HG03175 (cell line): ENCODE results near the gene SPOPL.
"Not testable (repeated sequence)": the region's sequence is repeated elsewhere in the genome, so short reads cannot be mapped to it uniquely, and the experiment has no call there.

ENCODE experiments used
- ATAC-seq: cut with Tn5 transposase; IDR thresholded peaks from one replicate; pipeline ENCODE4 v1.9.1; 2021; ENCODE audit warnings: mild to moderate bottlenecking, moderate library complexity; ENCODE audit not compliant: unreplicated experiment

The SPOPL gene

DNA sequence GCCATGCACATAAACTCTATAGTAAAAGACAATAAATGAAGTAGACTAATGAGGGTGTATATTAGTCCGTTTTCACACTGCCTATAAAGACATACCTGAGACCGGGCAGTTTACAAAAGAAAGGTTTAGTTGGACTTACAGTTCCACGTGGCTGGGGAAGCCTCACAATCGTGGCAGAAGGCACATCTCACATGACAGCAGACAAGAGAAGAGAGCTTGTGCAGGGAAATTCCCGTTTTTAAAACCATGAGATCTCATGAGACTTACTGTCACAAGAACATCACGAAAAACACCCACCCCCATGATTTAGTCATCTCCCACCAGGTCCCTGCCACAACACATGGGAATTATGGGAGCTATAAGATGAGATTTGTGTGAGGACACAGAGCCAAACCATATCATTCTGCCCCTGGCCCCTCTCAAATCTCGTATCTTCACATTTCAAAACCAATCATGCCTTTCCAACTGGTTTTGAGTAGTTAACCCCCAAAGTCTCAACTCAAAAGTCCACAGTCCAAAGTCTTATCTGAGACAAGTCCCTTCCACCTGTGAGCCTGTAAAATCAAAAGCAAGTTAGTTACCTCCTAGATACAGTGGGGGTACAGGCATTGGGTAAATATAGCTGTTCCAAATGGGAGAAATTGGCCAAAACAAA, 21.6 kb downstream of the SPOPL start:
- ATAC-seq = peak; percentile 50

- ATAC-seq = not testable (repeated sequence)
Measured at GRCh38 chr2:138523673-138524042, 22.1 kb downstream of the SPOPL start.

DNA sequence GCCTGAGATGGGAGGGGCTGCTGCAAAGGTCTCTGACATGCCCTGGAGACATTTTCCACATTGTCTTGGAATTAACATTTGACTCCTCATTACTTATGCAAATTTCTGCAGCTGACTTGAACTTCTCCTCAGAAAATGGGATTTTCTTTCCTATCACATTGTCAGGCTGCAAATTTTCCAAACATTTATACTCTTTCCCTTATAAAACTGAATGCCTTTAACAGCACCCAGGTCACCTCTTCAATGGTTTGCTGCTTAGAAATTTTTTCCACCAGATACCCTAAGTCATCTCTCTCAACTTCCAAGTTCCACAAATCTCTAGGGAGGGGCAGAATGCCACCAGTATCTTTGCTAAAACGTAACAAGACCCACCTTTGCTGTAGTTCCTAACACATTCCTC, 22.8 kb downstream of the SPOPL start:
- not testable (repeated sequence) for ATAC-seq

DNA sequence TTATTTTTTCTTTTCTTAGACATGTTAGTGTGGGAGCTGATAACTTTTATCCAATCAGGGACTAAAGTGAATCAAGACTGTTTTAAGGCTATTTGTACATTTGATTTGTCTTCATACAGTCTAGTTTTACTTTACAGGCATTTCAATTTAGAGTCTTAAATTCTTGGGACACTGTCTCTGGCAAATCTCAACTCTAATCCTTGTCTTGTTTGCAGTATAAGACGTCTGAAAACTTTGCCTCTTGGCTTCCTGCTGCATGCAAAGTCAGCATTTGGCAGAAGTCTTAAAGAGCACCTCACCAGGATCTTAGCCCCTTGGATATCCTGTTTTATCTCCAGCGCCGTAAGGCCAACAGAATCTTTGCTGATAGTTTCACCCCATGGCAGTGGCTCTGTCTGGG, 30.3 kb downstream of the SPOPL start:
- no peak for ATAC-seq

DNA sequence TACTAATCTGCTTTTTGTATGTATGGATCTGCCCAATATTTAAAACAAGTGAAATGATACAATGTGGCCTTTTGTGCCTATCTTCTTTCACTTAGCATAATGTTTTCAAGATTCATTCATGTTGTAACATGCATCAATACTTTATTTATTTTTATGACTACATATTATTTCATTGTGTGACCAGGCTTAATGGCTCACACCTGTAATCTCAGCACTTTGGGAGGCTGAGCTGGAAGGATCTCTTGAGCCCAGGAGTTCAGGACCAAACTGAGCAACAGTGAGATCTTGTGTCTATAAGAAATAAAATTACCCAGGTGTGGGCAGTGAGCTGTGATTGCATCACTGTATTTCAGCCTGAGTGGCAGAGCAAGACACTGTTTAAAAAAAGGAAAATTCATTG, 33.2 kb downstream of the SPOPL start:
- no peak for ATAC-seq

GRCh38 chr2:138536302-138536701, 34.7 kb downstream of the SPOPL start:
- peak; percentile 66 for ATAC-seq

- ATAC-seq = no peak
Measured at GRCh38 chr2:138536740-138537139, 35.2 kb downstream of the SPOPL start.

- no peak for ATAC-seq
Measured at GRCh38 chr2:138537170-138537915, 35.8 kb downstream of the SPOPL start.

GRCh38 chr2:138544206-138544605, 42.6 kb downstream of the SPOPL start:
- ATAC-seq = not testable (repeated sequence)

DNA sequence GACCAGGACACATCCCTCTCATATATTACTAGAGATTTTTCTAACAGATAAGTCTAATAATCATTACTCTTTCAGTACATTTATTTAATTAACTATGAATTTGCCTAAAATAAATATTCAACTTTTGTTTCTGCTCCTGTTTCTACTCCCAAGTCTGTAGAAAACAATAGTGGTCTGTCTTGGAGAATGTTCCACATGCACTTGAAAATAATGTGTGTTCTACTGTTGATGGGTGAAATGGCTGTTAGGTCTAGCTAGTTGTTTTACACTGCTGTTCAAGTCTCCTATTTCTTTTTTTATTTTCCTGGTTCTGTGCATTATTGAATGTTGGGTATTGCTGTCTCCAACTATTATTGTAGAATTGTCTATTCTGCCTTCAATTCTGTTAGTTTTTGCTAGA, 47.2 kb downstream of the SPOPL start:
- no peak for ATAC-seq

DNA sequence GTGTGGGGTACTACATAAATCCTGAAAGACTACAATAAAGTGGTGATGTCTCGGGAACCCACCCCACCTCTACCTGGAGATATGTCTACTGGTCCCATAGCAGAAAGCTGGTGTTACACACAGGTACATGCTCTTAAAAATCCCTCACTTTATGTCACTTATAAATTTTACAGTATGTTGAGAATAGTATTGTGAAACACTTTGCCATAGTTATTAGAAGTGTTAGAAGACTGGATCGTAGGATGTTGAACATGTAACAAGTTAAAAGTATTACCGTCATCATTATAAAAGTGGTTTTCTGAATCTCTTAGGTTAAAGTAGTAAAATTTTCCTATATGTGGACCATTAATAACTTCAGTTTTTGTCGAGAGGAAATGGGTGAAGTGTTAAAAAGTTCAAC, 48.6 kb downstream of the SPOPL start:
- no peak for ATAC-seq

DNA sequence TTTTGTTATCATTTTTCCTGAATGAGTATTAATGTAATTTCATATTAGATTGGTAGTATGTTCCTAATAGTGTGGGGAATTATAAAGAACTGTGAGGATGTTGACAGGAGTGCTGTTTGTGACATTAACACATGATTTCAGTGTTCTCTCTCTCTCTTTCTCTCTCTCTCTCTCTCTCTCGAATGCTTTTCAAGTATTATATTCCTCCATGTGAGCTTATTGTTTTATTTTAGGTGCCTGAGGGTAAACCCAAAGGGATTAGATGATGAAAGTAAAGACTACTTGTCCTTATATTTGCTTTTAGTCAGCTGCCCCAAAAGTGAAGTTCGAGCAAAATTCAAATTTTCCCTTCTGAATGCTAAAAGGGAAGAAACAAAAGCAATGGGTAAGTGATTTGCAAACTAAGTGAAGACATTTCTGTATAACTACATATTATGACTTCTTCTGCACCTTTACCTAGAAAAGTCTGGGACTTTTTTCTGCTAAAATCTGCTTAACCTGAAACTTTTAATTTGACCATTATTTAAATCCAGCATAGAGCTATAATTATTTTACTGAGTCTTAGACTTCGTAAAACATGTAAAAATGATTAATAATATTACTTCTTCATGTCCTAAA, 49.2 kb downstream of the SPOPL start:
- ATAC-seq = no peak

DNA sequence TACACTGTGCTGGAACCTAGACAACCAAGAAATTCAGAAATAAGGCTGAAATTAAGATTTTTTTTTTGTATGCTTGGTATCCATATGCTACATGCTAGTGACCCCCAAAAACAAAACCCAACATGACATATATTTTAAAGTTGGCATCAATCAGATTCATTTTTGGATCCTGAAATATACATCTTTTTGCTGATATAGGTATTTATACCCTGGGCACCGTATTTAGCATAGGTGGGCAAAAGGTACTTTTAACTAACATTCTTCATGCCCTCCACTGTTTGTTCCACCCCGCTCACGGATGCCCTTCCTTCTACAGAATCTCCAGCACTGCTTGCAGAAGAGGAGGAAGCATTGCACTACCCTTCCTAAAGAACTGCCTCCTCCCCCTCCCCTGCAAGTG, 52.6 kb downstream of the SPOPL start:
- ATAC-seq = no peak

- ATAC-seq = no peak
Measured at GRCh38 chr2:138559641-138560040, 58.1 kb downstream of the SPOPL start.

GRCh38 chr2:138564586-138565229, 63.1 kb downstream of the SPOPL start:
- ATAC-seq = no peak

- no peak for ATAC-seq
Measured at GRCh38 chr2:138565230-138565598, 63.6 kb downstream of the SPOPL start.

GRCh38 chr2:138572318-138572717, 70.7 kb downstream of the SPOPL start:
- ATAC-seq = no peak

GRCh38 chr2:138577066-138577465, 75.5 kb downstream of the SPOPL start:
- ATAC-seq = no peak

DNA sequence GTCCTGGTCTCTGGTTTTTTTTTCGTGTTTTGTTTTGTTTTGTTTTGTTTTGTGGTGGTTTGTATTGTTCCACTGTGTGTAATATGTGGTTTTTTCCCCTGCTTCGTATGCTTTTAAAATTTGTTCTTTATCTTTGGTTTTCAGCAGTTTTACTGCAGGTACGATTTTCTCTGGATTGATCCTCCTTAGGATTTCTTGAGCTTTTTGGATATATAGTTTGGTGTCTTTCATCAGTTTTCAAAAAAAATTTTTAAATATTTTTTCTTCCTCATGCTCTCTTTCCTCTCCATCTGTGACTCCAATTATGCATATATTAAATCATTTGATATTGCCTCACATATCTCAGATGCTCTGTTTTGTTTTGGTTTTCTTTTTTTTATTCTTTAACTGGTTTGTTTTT, 78.0 kb downstream of the SPOPL start:
- ATAC-seq = no peak

GRCh38 chr2:138581909-138582308, 80.3 kb downstream of the SPOPL start:
- ATAC-seq = no peak

- no peak for ATAC-seq
Measured at GRCh38 chr2:138589663-138590062, 88.1 kb downstream of the SPOPL start.

GRCh38 chr2:138596403-138596802, 94.8 kb downstream of the SPOPL start:
- ATAC-seq = no peak
